Measurements from ENCODE around the gene CCNJ.

DNA sequence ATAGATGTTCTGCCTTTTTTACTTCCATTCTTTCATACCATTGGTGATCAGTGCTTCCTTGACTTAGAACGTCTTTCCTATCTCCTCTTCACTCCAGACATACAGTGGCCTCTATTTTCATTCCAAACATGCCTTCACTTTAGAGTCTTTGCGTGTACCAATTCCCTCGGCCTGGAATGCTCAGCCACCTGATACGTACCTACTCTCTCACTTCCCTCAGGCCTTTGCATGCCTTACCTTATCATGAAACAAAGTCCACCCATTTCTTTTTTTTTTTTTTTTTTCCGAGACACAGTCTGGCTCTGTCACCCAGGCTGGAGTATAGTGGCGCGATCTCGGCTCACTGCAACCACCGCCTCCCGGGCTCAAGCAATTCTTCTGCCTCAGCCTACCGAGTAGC is 2.2 kb upstream of the CCNJ start:
- TF ChIP-seq CTCF (IDR thresholded peaks at IDR 0.05) (no peak), POLR2A (IDR thresholded peaks at IDR 0.05) (no peak)

Data from body of pancreas (tissue), 4 donors.